Common myeloid progenitor, CD34-positive (primary cell): ENCODE measurements around the gene FMNL2.

Experiments
- CTCF ChIA-PET: fragments of 350-600 bp; sonication (Branson Sonifier 250); formaldehyde crosslinking; loops from one replicate; lab custom pipeline; 2021; ENCODE audit warnings: antibody characterized with exemption; lab: Charles Lee
- POLR2A ChIA-PET: fragments of 350-600 bp; sonication (Branson Sonifier 250); formaldehyde crosslinking; loops from one replicate; lab custom pipeline; 2021; ENCODE audit warnings: antibody characterized with exemption; lab: Charles Lee
- DNase-seq, 3 donors: peaks; one replicate each; pipeline versions ENCODE4 v3.0.0 to v3.0.0-alpha.2; 2013
- H3K27ac ChIP-seq, 2 experiments: 1 replicate in 1 of 2; 2 replicates in 1 of 2; pipeline ENCODE4 v1.7.0; 2013; ENCODE audit warnings: inconsistent platforms in 2 of 2, low read length in 2 of 2, mild to moderate bottlenecking in 2 of 2, low read depth in 1 of 2, moderate library complexity in 1 of 2; ENCODE audit not compliant: severe bottlenecking in 2 of 2, insufficient read depth in 1 of 2, poor library complexity in 1 of 2
- H3K27me3 ChIP-seq, 5 experiments: replicated peaks in 2 of 5; 1 replicate in 3 of 5; 2 replicates in 2 of 5; pipeline versions ENCODE4 v1.6.1 to v1.7.0; 2013; ENCODE audit warnings: low read length in 4 of 5, mild to moderate bottlenecking in 2 of 5, moderate library complexity in 2 of 5, inconsistent platforms in 1 of 5; ENCODE audit not compliant: insufficient read depth in 5 of 5, control insufficient read depth in 4 of 5
- H3K36me3 ChIP-seq, 4 experiments: 1 replicate in 2 of 4; 2 replicates in 2 of 4; pipeline versions ENCODE4 v1.6.1 to v1.7.0; 2013; ENCODE audit warnings: low read length in 3 of 4, control low read depth in 1 of 4, mild to moderate bottlenecking in 1 of 4; ENCODE audit not compliant: control insufficient read depth in 4 of 4, insufficient read depth in 4 of 4
- H3K4me1 ChIP-seq, 4 experiments: 1 replicate in 3 of 4; 2 replicates in 1 of 4; pipeline versions ENCODE4 v1.6.1 to v1.7.1; 2013; ENCODE audit warnings: low read length in 3 of 4, mild to moderate bottlenecking in 3 of 4, control low read depth in 1 of 4, inconsistent platforms in 1 of 4, moderate library complexity in 1 of 4; ENCODE audit not compliant: control insufficient read depth in 4 of 4, insufficient read depth in 4 of 4; ENCODE audit errors: control extremely low read depth in 1 of 4
- H3K4me3 ChIP-seq, 7 experiments: 1 replicate in 4 of 7; 2 replicates in 3 of 7; pipeline versions ENCODE4 v1.5.1 to v1.7.0; 2013; ENCODE audit warnings: mild to moderate bottlenecking in 7 of 7, low read length in 6 of 7, moderate library complexity in 6 of 7, inconsistent platforms in 2 of 7, low read depth in 2 of 7, control low read depth in 1 of 7; ENCODE audit not compliant: insufficient read depth in 4 of 7, control insufficient read depth in 1 of 7; ENCODE audit errors: extremely low read depth in 1 of 7
- H3K9me3 ChIP-seq, 5 experiments: 1 replicate in 4 of 5; 2 replicates in 1 of 5; pipeline versions ENCODE4 v1.6.1 to v1.7.1; 2013; ENCODE audit warnings: low read length in 4 of 5, mild to moderate bottlenecking in 2 of 5, inconsistent platforms in 1 of 5, low read depth in 1 of 5, moderate library complexity in 1 of 5; ENCODE audit not compliant: control insufficient read depth in 4 of 5, insufficient read depth in 2 of 5; ENCODE audit errors: control extremely low read depth in 1 of 5
- WGBS: methylation state at CpG from one replicate; pipeline ENCODE4 v1.1.5; 2013; ENCODE audit not compliant: insufficient coverage; 5-methylcytosine and 5-hydroxymethylcytosine counted together

The FMNL2 gene

GRCh38 chr2:152430876-152431275 lies 95.9 kb downstream of the FMNL2 start:
- no CpG with 5 or more reads among the region's 1 CpG for WGBS
- no peaks in the 10 kb centered on the region for H3K9me3 ChIP-seq
- H3K27me3 ChIP-seq: no peaks in the 10 kb centered on the region
- H3K4me1 ChIP-seq: no peaks in the 10 kb centered on the region
- H3K27ac ChIP-seq: no peak overlapping the region
- ChIA-PET POLR2A (no interaction called here), CTCF (no interaction called here)
- H3K36me3 ChIP-seq: no peaks in the 10 kb centered on the region
- no peak for DNase-seq
- no peak overlapping the region for H3K4me3 ChIP-seq

GRCh38 chr2:152431370-152432098 lies 96.6 kb downstream of the FMNL2 start:
- 100% methylated on average over 4 of the region's 4 CpGs for WGBS
- ChIA-PET CTCF (no interaction called here), POLR2A (no interaction called here)
- Histone ChIP-seq H3K4me1 (no peaks in the 10 kb centered on the region), H3K27ac (no peak overlapping the region), H3K4me3 (no peak overlapping the region), H3K9me3 (no peaks in the 10 kb centered on the region), H3K27me3 (no peaks in the 10 kb centered on the region), H3K36me3 (no peaks in the 10 kb centered on the region)
- no peak for DNase-seq

GRCh38 chr2:152432206-152432653 lies 97.3 kb downstream of the FMNL2 start:
- POLR2A ChIA-PET: no interaction called here
- DNase-seq: peak in 1 of 3 donors; percentile 9
- Histone ChIP-seq H3K4me3 (no peak overlapping the region), H3K9me3 (no peaks in the 10 kb centered on the region), H3K36me3 (no peaks in the 10 kb centered on the region), H3K27ac (no peak overlapping the region), H3K4me1 (no peaks in the 10 kb centered on the region), H3K27me3 (no peaks in the 10 kb centered on the region)
- CTCF ChIA-PET: interaction anchor here (0.8 kb wide), 2 partner anchors 43 to 141 kb away, joined by 3 read pairs; no protein-coding TSS in a partner anchor
- 83% methylated on average over 2 of the region's 3 CpGs for WGBS

GRCh38 chr2:152432765-152433164 lies 97.8 kb downstream of the FMNL2 start:
- ChIA-PET CTCF (interaction anchor here (0.8 to 1.8 kb wide), 3 partner anchors 14 to 141 kb away, joined by 3 to 4 read pairs (median 3); no protein-coding TSS in a partner anchor), POLR2A (no interaction called here)
- Histone ChIP-seq H3K36me3 (no peaks in the 10 kb centered on the region), H3K4me3 (no peak overlapping the region), H3K27ac (no peak overlapping the region), H3K27me3 (no peaks in the 10 kb centered on the region), H3K9me3 (no peaks in the 10 kb centered on the region), H3K4me1 (no peaks in the 10 kb centered on the region)
- WGBS: 94% methylated on average over 3 of the region's 4 CpGs
- DNase-seq: no peak

- no peak overlapping the region for H3K4me3 ChIP-seq
- DNase-seq: no peak
- CTCF ChIA-PET: interaction anchor here (0.8 to 1.8 kb wide), 2 partner anchors 13 to 140 kb away, joined by 3 to 4 read pairs; no protein-coding TSS in a partner anchor
- H3K4me1 ChIP-seq: no peaks in the 10 kb centered on the region
- no peaks in the 10 kb centered on the region for H3K36me3 ChIP-seq
- WGBS: no CpG with 5 or more reads among the region's 1 CpG
- POLR2A ChIA-PET: no interaction called here
- H3K27me3 ChIP-seq: no peaks in the 10 kb centered on the region
- no peaks in the 10 kb centered on the region for H3K9me3 ChIP-seq
- H3K27ac ChIP-seq: no peak overlapping the region
Measured at GRCh38 chr2:152433289-152433688, 98.3 kb downstream of the FMNL2 start.

GRCh38 chr2:152433791-152434190 lies 98.8 kb downstream of the FMNL2 start:
- H3K36me3 ChIP-seq: no peaks in the 10 kb centered on the region
- H3K4me3 ChIP-seq: no peak overlapping the region
- DNase-seq: no peak
- CTCF ChIA-PET: interaction anchor here (1.0 to 1.8 kb wide), 2 partner anchors 13 to 18 kb away, joined by 3 to 4 read pairs; no protein-coding TSS in a partner anchor
- 100% methylated on average over 2 of the region's 2 CpGs for WGBS
- no peaks in the 10 kb centered on the region for H3K4me1 ChIP-seq
- POLR2A ChIA-PET: no interaction called here
- no peaks in the 10 kb centered on the region for H3K27me3 ChIP-seq
- H3K27ac ChIP-seq: no peak overlapping the region
- no peaks in the 10 kb centered on the region for H3K9me3 ChIP-seq

- CTCF ChIA-PET: interaction anchor here (1.0 to 1.8 kb wide), 2 partner anchors 12 to 19 kb away, joined by 3 to 4 read pairs; no protein-coding TSS in a partner anchor
- 100% methylated on average over 1 of the region's 1 CpG for WGBS
- H3K4me1 ChIP-seq: no peaks in the 10 kb centered on the region
Measured at GRCh38 chr2:152434395-152435182, 99.6 kb downstream of the FMNL2 start.

More at GRCh38 chr2:152434395-152435182, 99.6 kb downstream of the FMNL2 start:
- H3K4me3 ChIP-seq: no peak overlapping the region
- DNase-seq: no peak
- no peaks in the 10 kb centered on the region for H3K9me3 ChIP-seq
- POLR2A ChIA-PET: no interaction called here
- H3K27me3 ChIP-seq: no peaks in the 10 kb centered on the region
- H3K27ac ChIP-seq: no peak overlapping the region
- no peaks in the 10 kb centered on the region for H3K36me3 ChIP-seq
